NCI-H2171 treated with DMSO at 0.1 percent for 48 hours (cell line): ENCODE measurements around the gene RFX4.

Experiments used
- DNase-seq: peaks from one replicate; lab custom pipeline; 2025; lab: John Stamatoyannopoulos, UW

Gene RFX4

DNA sequence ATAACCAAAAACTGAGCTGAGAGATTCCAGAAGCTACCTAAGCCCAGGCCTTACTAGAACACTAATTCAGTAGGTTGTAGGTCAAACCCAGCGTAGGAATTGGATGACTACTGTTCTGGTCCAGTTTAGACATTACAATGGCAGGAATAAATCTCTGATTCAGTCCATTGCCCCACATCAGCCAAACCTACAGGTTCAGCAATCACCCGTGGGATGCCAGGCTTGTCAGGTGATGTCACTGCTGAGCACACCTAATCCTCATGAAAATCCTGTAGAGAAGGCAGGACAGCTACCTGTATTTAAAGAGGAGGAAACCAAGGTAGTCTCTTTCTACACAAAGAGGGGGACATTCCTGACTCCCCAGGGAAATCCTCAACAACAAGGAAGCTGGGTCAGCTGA lies 63.7 kb downstream of the RFX4 start:
- DNase-seq: no peak

DNA sequence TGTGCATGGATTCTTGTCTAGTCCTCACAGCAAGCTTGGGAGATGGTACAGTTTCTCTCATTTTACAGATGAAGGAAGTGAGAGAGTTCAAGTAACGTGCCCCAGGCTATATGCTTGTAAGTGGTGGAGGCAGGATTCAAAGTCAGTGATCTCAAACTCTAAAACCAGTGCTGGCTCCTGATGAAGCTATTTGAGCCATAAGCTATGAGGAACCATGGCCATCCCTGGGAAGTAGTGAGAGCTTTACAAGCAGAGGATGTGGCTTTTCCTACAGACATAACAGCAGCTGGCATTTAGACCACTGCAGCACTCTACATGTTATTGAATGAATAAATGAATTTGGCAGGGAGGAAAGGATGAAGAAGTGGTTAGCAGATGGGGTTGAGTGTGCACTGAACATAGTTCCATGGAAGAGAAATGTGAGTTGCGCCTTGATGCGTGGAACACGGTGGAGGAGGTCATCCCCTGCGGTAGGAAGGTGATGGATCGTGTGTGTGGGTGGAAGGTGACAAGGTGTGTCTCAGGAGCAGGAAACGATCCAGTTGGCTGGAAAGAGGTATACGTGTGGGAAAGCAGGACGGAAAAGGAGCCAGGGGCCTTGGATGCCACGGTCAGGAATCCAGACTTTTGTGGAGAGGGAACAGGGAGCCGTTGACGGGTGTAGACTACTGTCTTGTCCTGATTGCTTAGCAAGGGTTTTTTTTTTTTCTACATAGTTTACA lies 65.2 kb downstream of the RFX4 start:
- no peak for DNase-seq

DNA sequence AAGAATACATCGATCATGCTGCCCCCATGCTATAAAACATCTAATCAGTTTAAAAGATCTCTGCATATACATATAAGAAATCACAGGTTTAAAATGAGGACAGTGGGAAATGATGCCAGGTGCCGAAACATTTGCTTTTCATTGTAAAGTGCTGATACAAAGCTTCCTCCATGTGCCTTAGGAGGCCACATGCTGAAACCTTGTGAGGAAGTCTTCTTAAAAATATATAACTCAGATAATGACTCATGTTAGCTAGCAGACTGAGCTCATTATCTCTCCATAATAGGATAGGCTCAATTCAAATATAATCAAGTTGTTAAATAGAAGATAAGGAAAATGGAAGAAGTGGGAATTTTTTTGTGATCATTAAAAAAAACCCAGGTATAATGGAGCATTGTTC lies 65.9 kb downstream of the RFX4 start:
- no peak for DNase-seq

DNA sequence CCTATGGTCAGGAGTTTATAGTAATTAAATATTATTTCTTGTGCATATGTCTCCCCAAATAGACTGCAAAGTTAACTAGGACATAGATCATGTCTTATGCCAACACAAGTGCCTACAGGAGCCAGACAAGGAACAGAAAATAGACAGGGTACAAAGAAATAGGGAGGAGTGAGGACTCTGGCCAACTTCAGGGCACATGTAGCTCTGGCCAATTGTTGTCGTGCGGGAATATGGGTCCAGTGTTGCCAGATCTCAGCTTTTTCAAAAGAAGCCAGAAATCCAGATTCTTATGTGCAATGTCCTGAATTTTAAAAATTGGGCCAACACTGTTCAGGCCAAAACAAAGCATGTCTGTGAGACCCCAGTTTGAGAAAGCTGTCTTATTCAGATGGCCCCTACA lies 68.7 kb downstream of the RFX4 start:
- DNase-seq: no peak

DNA sequence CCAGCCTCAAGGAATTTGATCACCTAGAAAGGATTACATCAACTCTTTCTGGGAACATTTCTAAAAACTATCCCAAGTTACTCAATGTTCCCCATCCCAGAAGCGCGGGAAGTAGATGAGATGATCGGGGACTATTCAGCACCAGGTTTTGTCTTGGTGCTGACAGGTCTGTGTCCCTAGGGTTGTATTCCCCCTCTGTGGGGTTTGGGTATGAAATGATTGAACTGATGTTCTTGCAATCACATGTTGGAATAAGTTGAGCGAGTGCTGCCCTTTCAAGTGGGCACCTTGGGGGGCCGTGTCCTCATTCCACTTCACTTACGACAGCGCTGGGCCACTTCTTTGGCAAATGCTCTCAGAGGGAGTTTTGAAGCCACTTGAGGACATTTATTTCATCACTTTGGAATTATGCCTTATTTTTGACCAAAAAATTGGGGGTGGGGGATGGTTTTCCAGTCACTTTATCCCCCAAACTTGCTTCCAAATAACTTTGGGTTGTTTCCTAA lies 69.8 kb downstream of the RFX4 start:
- no peak for DNase-seq

DNA sequence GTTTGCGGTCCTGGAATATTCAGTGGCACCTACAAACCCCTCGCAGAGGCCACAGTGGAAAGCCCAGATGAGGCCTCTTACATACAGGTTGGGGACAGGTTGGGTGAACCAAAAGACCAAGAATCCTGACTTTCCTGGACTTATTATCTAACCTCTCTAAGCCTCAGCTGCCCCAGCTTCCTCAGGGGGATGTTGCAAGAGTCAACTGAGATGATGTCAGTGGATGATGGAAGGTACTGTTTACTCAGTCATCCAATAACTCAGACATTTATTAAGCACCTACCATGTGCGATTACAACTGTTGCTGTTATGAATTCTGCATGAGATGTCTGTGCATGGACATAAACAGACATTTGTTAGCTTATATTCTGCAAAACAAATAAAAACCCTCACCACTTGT lies 72.8 kb downstream of the RFX4 start:
- no peak for DNase-seq

DNA sequence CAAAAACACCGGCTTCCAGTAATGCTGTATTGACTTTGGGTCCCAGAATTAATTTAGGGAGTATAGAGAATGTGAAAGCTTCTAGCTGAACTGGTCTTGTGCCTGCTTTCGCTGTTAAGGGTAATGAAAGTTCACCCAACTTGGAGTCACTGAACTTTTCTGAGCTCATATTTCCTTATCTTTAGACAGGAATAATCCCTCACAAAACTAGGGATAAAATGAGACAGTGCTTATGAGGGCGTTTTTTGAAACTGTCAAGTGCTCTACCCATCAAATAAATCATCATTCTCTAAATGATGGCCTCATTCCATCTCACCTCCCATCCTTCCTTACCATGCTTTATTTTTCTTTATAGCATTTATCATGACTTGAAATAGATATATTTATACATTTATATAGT lies 74.7 kb downstream of the RFX4 start:
- no peak for DNase-seq

DNA sequence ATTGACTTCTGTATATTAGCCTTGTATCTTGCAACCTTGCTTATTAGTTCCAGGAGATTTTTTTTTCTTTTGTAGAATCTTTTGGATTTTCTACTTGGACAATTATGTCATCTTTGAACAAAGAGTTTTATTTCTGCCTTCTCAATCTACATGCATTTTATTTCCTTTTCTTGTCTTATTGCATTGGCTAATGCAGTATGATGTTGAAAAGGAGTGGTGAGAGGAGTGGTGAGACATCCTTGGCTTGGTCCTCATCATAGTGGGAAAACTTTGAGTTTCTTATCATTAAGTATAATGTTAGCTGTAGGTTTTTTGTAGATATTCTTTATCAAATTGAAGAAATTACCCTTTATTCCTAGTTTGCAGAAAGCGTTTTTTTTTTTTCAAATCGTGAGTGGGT lies 80.6 kb downstream of the RFX4 start:
- DNase-seq: no peak

DNA sequence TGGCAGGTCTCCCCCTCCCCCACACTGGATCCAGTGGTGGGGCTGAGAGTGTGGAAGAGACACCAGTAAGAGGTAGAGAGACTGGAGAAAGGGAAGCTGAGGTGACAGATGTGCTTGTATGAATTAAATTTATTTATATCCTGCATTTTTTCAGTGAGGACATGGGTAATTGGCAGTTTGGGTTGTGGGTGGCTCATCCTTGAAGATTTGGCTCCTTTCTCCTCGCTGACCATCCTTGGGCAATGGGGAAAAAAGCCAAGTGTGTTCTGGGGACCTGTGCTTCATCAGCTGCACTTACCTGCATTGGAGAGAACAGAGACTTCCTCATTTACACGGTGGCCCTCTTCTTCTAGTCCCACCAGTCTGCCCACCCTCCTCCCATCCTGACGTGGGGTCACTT lies 86.4 kb downstream of the RFX4 start:
- no peak for DNase-seq

DNA sequence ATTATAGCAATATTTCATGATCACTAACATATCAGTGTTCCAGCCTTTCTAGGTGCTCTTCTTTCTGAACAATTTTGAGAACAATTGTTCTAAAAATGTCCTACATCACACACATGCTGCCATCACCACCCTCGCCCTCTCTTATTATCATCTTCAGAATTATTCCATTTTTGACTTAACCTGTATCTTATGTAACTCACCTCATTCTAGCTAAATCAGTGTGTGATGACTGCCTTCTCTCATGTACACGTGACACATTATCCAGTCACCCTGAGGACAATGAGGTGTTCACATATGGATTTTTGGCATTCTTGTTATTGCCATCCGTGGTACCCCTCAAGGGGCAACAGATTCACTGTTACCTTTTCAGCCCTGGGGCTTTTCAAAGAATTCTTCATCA lies 87.3 kb downstream of the RFX4 start:
- DNase-seq: no peak

DNA sequence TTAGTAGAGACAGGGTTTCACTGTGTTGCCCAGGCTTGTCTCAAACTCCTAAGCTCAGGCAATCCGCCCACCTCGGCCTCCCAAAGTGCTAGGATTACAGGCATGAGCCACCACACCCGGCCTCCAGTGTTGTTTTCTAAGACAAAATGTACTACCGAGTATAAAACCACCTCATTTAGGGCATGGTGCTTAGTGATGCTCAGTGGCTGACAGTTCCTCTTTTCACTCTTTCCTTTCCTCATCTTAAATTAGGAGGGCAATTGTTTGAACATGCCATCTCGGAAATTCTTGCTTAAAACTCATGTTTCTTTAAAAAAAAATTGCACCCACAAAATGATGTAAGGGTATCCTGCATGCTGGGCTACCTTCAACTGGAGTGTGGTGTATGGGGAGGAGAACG lies 89.0 kb downstream of the RFX4 start:
- no peak for DNase-seq

DNA sequence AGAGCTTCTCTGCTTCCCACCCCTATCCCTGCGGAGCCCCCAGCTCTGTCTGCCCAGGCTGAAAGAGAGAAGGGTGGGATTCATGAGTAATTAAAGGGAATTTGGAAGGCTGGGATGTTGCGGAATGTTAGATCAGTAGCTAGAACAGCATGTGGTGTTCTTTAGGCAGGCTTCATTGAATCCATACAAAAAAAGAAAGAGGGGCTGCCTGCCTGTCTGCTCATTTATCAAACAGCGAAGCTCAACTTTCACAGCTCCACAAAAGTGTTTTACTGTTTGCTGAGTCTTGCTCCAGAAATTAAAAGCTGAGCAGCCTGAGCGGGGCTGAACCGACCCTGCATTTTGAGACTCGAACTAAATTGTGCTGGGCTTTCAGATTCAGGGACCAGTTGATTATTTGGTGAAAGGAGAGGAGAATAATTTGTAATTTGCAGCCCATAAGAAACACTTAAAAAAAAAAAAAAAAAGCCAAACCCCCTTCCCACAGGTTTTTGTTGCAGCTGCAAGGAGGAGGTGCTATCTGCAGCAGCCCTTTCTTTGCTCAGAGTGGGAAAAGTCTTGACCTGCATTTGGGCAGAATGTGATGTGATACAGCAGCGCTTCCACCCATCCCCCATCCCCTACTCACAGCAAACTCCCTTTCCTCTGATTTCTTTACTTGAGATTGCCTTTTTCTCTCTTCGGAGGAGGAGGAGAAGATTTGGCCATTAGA lies 89.7 kb downstream of the RFX4 start:
- DNase-seq: peak; percentile 6

DNA sequence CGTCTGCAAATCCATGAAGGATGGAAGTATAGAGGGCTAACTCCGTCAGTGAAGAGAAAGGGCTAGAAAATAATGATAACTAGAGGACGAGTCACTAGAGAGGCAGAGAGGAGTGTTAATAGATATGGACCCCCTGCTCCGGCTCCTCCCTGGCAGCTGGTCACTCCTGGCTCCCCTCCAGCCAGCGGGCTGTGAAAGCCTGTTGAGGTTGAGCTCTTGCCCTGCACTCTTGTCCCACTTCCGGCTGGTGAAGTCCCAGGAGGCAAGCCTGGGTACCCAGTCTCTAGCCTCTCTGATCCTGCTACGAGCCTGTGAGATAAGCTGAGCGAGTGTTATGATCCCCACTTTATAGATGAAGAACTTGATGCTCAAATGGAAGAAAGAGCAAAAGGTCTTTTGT lies 90.3 kb downstream of the RFX4 start:
- DNase-seq: no peak

DNA sequence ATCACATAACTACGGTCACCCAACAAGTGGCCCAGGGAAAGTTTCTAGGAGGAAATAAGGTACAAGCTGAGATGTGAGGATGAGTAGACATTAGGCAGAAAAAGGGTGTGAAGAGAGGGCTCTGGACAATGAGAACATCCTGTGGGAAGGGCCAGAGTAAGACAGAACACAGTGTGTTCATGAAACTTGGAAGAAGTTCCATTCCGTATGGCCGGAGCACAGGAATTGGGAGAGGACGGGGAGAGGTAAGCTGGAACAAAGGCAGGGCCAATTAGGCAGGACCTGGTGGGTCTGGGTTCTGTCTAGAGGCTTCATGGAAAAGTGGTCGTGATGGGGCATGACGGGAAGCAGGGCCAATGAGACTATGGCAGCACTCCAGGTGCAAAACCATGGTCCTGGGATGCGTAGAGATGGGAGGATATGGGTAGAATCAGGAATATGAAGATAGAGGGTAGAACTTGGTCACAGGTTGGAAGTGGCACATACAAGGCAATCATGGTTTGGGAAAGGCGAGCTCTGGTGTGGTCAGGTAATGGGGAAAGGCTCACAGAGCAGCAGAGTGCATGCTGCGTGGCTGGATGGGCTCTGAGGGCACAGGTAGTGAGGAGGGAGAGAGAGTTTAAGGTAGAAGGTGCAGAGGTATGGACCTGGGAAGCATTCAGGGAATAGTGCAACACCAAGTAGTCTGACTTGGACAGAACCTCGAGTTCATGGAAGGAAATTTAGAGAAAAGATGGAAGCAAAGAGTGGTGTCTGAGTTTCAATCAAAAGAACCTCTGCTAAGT lies 93.0 kb downstream of the RFX4 start:
- DNase-seq: no peak

DNA sequence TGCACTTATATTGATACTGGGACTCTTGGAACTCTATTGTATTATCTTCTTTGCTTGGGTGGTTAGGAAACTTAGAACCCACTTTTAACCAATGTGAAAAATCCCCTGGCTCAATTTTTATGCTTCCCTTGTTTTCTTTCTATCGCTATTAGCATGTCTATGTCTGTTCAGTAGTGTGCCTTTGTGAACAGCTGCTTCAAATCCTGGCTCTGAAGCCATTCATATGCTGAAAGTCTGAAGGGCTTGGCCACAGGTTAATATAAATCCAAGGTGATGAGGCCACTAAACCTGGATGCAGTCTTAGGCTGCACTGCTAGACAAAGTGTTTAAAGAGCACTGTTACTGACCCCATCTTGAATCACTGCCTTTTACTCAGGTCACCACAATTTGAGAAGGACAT lies 96.8 kb downstream of the RFX4 start:
- DNase-seq: no peak

DNA sequence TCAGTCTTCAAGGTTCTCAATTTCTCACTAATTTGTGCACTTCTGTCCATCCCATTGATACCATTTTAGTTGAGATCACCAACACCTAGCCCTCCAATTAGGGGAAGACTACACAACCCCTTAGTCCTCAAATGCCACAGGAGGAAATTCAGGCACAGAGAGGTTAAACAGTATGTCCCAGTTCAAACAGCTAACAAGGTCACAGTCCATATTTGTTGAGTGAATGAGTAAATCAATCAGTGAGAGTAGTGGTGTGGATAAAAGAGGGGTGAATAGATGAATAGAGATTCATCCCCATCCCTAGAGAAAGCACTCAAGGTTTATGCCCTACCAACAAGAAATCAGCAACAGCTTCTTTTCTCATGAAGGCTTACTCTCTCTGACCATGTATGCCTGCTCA lies 97.5 kb downstream of the RFX4 start:
- DNase-seq: no peak

DNA sequence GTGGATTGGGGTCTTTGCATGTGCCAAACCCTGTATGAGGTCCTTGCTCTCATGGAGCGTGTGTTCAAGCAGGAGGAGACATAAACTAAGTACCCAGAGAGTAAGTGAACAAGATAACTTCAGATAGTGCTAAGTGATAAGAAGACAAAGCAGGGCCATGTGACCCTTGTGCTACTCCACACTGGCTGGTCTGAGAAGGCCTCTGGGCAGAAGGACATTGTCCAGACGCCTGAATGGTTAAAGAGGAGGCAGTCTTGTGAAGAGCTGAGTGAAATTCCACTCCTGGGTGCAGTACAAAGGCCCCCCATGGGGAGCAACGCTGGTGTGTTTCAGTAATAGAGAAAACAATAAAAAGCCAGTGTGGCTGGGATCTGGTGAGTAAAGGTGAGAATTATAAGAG lies 98.4 kb downstream of the RFX4 start:
- DNase-seq: no peak

DNA sequence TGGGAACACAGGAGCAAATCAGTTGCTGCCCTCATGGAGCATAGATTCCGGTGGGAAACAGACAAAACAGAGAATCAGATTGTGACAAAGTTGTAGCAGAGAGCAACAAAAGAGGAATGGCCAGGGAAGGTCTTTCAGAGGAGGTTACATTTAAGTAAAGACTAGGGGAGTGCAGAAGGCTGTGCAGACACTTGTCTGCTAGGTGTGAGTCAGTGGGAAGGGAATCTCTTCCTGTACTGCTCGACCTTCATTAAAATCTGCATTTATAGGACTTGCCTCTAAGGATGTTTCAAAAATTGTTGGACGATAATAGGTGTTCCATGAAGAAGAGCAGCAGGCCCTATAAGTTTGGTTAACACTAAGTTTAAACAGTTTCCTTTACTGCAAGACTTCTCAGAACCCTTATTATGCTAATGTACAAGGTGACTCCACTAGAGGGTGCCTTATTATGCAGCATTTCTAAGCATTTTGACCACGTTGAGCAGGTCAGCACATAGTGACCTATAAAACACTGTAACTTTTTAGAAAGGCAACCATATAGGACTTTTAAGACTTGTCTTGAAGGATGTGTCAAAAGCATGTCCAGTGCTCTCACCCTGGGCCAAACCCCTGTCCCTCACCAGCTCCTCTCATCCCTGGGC lies 99.9 kb downstream of the RFX4 start:
- no peak for DNase-seq

DNA sequence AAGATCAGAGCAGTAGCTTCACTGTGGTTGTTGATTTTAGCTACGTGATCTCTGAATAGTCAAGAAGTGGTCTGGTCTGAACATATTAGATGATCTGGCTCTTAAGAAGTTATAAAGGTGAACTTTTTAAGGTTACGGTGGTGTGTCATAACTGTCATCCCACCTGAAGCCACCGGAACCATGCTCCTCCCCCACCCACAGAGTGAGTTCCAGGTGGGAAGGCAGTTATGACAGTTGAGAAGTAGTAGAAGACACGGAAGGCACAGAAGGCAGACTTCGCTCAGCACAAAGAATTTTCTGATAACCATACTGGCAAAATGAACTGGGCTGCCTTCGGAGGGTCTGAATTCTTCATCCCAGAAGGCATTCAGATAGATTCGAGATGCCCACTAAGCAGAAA lies 101.7 kb downstream of the RFX4 start:
- DNase-seq: no peak

DNA sequence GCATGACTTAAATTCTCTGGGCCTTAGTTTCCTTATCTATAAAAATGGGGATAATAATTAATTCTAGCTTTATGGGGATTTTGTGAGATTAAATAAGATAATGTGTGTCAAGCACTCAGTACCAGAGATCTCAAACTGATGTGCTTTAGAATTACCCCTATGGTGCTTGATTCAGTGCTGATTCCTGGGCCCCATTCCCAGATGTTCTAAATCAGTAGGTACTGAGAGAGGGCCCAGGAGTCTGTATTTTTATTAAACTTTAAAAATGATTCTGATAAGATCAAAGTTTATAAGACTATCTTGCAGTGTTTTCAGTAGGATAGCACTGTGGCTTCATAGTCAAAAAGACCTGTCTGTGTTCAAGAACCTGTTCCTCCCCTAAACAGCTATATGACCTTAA lies 102.6 kb downstream of the RFX4 start:
- no peak for DNase-seq

DNA sequence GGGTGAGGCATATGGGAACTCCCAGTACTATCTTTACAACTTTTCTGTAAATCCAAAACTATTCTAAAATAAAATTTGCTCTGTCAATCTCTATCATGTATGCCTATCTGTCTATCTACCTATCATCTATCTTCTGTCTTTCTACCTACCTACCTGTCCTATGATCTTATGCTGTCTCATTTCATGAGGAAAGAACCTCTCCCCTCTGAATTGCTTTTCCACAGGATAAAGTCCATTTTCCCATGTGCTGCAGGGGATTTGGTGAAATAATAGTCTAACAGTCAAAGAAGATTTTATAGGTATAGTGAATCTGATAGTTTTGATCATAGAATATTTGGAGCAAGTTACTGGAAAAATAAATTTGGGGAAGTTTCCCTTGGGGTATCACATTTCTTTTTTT lies 104.9 kb downstream of the RFX4 start:
- DNase-seq: no peak

DNA sequence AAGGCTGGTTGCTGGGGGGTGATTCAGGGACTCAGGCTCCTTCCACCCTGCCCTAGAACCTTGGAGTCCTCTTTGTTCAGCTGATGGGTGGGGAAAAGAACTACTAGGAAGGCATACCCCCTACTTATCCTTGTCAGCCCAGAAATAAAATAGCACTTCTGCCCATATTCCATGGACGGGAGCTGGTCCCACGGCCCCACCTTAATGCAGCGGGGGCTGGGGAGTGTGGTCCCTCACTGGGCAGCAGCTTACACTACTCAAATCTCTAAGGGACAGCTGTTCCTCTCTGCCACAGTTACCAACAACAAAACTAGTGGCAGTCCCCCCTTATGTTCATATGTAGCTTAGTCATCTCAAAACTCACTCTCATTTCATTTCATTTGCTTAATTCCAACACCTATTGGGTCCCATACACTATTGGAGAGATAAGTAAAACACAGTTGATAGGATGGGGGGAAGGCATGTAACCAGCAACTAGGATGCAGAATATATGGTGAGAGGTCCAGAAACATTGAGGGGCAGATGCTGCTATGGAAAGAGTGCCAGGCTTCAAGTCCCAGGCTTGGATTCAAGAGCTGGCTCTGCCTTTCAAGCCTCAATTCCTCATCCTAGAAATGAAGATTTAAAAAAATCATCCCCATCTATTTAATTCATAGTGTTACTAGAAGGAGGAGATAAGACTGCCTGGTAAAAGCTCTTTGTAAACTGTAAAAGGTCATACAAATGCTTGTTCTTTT lies 107.9 kb downstream of the RFX4 start:
- DNase-seq: no peak
